HG03469 (cell line): ENCODE measurements around the gene PIK3C3.
"Not testable (repeated sequence)": the region's sequence is repeated elsewhere in the genome, so short reads cannot be mapped to it uniquely, and the experiment has no call there.

ENCODE experiments used
- ATAC-seq: cut with Tn5 transposase; IDR thresholded peaks from one replicate; pipeline ENCODE4 v1.9.1; 2021; ENCODE audit warnings: mild to moderate bottlenecking, moderate library complexity, moderate number of reproducible peaks; ENCODE audit not compliant: unreplicated experiment

PIK3C3 gene

DNA sequence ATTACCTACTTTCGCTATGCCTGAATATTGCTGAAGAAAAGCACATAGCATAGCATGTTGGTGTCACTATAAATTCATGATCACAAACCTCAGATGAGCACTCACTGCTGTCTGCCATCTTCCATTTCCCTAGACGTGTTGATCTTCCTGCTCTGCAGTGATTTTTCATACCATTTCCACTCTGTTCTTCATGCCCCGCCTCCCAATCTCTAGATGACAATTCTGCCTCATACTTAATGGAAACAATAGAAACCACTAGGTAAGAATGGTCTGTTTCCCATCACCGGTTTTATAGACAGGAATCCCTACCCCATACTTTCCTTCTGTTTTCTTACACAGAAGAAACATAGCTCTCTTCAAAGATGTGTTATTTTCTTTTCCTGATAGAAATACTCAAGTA, 63.8 kb downstream of the PIK3C3 start:
- no peak for ATAC-seq

- no peak for ATAC-seq
Observed at GRCh38 chr18:42024131-42024530, 69.1 kb downstream of the PIK3C3 start.

DNA sequence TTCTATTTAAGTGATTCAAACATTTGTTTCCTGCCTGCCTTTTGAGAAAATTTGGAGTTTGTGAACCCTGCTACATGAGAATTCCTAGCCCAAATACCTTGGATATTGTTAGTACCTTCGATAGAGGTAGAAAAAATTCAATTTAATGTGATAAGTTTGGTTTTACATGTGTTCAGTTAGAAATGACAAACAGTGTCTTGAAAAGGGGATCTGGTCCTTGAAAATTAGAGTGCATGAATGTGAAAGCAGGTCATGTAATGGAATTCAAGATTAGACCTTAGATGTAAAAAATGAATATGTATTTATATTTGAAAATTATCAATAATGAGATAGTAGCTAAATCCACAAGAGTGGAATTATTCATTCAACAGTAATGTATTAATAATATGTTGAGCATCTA, 70.5 kb downstream of the PIK3C3 start:
- ATAC-seq: peak; percentile 14

- peak; percentile 93 for ATAC-seq
Observed at GRCh38 chr18:42025974-42026625, 71.1 kb downstream of the PIK3C3 start.

DNA sequence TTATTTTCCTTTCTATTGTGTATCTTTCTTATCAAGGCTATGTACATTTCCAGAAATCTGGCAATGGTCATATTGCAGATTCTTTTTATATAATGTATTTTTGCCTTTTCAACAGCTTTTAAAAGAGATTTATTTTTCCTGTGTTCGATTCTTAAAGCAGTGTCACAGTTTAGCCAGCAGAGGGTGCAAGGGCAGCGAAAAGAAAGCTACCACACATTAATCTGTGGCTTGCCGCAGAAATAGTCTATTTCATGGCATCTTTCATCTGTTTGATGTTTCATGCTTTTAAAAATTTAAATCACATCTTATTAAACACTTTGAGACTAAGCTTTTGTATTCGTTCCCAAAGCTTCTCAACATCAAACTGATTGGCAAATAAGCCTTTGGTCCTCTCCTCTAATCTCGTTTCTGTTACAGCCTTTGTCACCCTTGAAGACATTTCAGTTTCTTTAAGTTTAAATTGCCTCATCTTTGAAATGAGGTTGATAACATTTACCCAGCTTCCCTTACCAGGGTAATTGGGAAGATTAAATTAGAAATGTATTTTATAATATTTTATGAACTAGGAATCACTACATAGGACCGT, 73.3 kb downstream of the PIK3C3 start:
- no peak for ATAC-seq

DNA sequence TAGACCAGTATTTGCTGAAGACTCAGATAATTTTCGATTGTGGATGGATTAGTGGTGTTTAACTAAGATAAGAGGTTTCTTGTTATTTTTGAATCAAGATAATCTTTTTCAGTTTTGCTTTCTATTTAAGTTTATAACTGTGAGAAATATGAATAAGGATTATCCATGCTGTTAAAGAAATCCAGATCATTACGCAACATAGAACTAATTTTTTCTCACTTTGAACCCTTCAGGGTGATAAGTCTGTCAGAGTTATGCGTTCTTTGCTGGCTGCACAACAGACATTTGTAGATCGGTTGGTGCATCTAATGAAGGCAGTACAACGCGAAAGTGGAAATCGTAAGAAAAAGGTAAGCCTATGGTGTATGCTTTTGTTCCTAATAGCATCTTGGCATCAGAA, 74.1 kb downstream of the PIK3C3 start:
- no peak for ATAC-seq

DNA sequence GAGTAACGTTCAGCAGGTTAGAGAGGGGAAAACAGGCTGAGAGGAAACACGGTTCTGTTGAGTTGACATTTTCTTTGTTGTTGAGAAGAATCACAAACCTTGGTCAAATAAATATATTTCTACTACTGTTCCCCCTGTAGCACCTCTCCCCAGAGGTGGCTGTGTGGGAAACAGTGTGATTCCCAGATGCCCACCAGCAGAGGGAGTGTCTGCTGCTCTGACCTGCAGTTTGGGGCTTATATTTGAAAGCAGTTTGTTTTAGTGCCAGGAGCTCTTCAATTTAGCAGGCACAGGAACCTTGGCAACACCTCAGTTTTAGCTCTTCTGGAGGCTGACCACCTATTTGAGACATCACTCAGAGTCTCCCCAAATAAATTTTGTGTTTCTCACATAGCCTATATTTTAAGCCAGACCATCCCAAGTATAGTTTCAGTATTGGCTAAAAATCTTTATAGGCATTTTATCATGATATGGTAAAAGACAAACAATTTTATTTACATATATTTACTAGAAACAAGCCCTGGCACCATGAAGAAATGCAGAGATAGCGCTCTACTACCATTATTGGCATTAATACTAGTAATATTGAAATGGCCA, 75.7 kb downstream of the PIK3C3 start:
- ATAC-seq: no peak

GRCh38 chr18:42032447-42032846, 77.4 kb downstream of the PIK3C3 start:
- ATAC-seq: no peak

- no peak for ATAC-seq
Observed at GRCh38 chr18:42033137-42033810, 78.2 kb downstream of the PIK3C3 start.

- no peak for ATAC-seq
Observed at GRCh38 chr18:42038936-42039335, 83.9 kb downstream of the PIK3C3 start.

GRCh38 chr18:42039396-42039795, 84.4 kb downstream of the PIK3C3 start:
- no peak for ATAC-seq

DNA sequence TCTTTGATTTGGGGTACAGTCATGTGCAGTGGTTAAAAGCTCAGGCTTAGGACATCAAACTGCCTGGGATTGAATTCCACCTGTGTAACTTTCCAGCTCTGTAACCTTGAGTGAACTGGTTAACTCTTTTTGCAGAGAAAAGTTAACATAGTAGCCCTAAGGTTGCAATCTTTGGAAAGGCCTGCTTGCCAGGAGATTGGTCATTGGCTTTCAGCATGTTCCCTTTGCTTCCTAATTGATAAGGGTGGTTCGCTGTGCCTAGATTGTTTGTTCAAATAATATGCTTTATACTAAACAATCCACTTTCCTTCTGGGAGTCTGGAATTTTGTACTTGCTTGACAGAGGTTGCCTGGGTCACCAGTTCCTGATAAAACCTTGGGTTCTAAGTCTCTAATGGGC, 86.8 kb downstream of the PIK3C3 start:
- ATAC-seq: no peak

- ATAC-seq: no peak
Observed at GRCh38 chr18:42045346-42045745, 90.3 kb downstream of the PIK3C3 start.

GRCh38 chr18:42047721-42048120, 92.7 kb downstream of the PIK3C3 start:
- no peak for ATAC-seq

- ATAC-seq: no peak
Observed at GRCh38 chr18:42048158-42048557, 93.1 kb downstream of the PIK3C3 start.

DNA sequence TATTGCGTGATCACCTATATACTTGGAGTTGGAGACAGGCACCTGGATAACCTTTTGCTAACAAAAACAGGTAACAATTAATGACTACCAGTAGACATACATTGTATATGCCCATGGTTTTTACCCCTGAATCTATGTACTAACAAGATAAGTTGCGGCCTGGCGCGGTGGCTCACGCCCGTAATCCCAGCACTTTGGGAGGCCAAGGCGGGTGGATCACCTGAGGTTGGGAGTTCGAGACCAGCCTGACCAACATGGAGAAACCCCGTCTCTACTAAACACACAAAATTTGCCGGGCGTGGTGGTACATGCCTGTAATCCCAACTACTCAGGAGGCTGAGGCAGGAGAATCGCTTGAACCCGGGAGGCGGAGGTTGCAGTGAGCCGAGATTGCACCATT, 94.5 kb downstream of the PIK3C3 start:
- not testable (repeated sequence) for ATAC-seq

DNA sequence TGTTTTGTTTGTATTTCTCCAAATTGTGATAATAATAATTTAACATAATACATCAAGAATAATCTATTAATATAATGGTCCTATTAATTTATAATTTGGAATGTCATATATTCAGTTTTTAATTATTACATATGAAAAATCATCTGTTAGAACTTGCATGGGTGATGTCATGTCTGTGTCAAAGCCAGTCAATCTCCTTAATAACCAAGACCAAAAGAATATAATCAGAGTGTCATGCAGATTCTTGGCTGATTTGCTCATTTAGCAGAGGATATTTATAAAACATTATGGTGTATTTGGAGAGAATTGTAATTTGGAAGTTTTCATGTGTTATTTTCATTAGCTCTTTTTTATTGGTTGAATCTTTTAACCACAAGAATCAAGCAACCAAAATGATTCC, 96.4 kb downstream of the PIK3C3 start:
- no peak for ATAC-seq

DNA sequence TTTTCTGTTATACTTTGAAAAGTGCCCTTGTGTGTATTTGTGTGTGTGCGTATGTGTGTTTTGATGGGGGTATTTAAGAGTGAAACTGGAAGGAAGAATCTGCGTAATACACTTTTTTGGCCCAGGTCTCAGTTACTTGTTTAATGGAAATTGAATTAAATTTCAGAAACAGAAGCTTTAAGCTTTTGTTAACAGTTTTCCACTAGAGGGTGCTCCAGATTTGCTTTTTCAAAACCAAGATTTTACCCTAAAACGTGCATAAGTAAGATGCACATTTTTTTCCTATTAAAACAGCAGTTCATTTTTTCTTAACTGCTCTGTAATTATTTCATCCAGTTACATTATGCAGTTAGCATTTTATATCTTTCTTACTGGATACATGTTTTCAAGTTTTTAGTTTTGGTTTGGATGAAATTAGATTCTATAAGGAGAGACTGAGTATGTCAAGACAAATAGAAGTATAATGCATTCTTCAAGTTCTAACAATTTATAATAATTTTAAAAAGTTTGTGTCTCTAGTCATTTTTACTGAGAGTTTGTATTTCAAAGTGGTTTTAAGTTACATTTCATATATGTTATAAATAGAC, 97.2 kb downstream of the PIK3C3 start:
- no peak for ATAC-seq

DNA sequence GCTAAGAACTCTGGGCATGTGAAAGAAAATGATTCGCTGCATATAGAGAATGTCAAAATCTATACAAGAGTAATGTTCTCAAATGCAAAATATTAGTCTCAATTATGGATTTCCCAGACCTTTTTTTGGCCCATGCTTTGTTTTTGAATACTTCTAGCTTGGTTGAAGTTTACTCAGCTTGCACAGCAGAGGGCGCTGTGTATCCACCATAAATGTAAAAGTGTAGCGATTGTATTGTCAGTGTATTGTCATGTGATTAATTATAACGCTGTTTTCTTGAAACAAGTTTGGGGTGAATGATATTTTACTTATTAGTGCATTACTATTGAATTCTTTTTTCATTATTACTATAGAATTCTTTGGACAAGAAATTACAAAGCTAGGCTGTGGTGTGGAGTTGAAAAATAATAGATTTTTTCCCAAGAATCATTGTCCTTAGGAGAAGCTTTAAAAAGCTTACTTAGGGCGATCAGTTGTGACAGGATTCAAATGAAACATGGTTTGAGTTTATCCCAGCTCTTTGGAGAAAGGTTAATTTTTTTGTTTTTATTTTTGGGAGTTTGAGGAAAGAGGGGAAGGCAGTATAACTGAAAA, 98.3 kb downstream of the PIK3C3 start:
- peak; percentile 68 for ATAC-seq

- no peak for ATAC-seq
Observed at GRCh38 chr18:42064109-42064508, 109.1 kb downstream of the PIK3C3 start.

DNA sequence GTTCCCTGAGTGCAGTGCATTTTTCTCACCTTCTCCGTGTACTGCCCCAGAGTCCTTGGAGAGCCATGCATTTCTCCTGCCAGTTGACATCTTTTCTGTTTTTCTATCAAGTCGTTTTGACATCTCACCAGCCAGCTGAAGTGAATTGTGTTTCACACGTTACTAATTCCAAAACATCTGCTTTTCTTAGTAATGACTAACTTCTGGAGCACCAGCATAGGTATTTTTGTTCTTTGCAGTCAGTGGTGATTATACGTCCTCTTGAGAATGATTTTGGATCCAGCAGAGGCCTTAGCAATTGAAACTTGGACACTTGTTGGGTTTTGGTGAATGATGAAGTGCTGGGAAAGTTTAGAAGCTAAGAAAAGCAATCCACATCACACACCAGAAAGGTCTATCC, 112.5 kb downstream of the PIK3C3 start:
- no peak for ATAC-seq
